BLaER1 (cell line): ENCODE results near the gene STX1B.

Experiments
- H3K27ac ChIP-seq: shearing (Covaris generic); formaldehyde crosslinking; 2 replicates; pipeline ENCODE4 v1.8.1; 2022
- H3K27me3 ChIP-seq: shearing (Covaris generic); formaldehyde crosslinking; 2 replicates; pipeline ENCODE4 v1.8.1; 2022
- H3K36me3 ChIP-seq: shearing (Covaris generic); formaldehyde crosslinking; 2 replicates; pipeline ENCODE4 v1.8.1; 2022
- H3K4me1 ChIP-seq: shearing (Covaris generic); formaldehyde crosslinking; 2 replicates; pipeline ENCODE4 v1.8.1; 2022
- H3K4me2 ChIP-seq: shearing (Covaris generic); formaldehyde crosslinking; 2 replicates; pipeline ENCODE4 v1.8.1; 2022
- H3K4me3 ChIP-seq: shearing (Covaris generic); formaldehyde crosslinking; 2 replicates; pipeline ENCODE4 v1.8.1; 2022
- H3K9ac ChIP-seq: shearing (Covaris generic); formaldehyde crosslinking; 2 replicates; pipeline ENCODE4 v1.8.1; 2022
- H3K9me3 ChIP-seq: shearing (Covaris generic); formaldehyde crosslinking; 2 replicates; pipeline ENCODE4 v1.8.1; 2022
- H4K20me1 ChIP-seq: shearing (Covaris generic); formaldehyde crosslinking; 2 replicates; pipeline ENCODE4 v1.8.1; 2022
- Cebpa-rat ChIP-seq: shearing (Covaris generic); IDR thresholded peaks from 2 replicates; pipeline ENCODE4 v1.8.1; 2022

STX1B gene

DNA sequence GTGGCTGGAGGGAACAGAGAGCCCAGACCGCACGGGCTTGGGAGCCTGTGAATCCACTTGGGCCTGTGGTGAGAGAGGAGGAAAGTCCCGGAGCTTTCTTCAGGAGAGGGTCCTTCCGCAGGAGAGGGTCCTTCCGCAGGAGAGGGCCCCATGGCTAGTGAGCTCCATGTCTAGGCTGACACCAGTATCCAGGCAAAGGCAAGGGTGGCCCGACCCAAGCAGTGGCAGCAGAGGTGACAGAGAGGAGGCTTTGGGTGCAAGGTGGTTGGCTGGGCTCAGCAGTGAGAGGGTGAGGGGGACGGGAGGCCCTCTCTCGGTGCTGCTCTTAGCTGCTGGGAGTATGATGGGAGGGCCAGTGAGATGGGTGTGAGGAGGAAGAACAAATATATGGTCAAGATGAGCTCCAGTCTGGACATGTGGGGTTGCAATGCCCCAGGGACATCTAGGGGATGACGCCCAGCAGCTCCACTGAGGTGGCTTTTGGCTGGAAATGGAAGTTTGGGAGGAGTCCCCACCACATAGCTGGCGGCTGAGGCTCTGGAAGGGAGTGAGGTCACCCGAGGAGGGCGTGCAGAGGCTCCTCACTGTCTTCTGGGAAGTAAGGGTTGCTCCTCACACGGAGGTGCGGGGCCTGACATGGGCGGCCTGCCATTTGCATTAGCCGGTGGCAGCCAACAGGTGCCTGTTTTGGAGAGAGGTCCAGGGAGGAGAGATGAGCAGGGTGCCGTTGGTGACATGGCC, 27.7 kb downstream of the STX1B start:
- Histone ChIP-seq H3K9me3 (no peaks in the 10 kb centered on the region), H3K27me3 (no peaks in the 10 kb centered on the region), H3K4me3 (no peak overlapping the region), H3K4me1 (peaks cover 26% of the 10 kb centered on the region), H3K9ac (no peak overlapping the region), H4K20me1 (peaks cover 36% of the 10 kb centered on the region), H3K27ac (no peak overlapping the region), H3K36me3 (peaks cover 92% of the 10 kb centered on the region), H3K4me2 (no peak overlapping the region)
- TF ChIP-seq Cebpa-rat: no peak

DNA sequence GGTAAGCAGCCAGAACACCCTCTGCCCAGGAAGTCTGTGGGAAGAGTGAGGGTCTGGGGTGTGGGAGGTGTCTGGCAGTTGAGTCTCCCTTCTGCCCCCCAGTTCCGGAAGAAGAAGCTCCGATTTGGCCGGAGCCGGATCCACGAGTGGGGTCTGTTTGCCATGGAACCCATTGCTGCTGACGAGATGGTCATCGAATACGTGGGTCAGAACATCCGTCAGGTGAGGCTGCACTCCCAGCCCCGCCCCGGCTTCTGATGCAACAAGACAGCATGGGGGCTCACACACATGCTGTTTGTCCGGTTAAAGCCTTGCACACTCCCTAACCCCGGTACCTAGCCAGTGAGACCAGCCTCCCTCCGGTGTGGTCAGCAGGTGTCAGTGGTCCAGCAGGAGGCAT, 29.5 kb downstream of the STX1B start:
- no peak overlapping the region for H3K9ac ChIP-seq
- no peak overlapping the region for H3K27ac ChIP-seq
- peaks cover 54% of the 10 kb centered on the region for H4K20me1 ChIP-seq
- H3K27me3 ChIP-seq: no peaks in the 10 kb centered on the region
- H3K4me3 ChIP-seq: no peak overlapping the region
- no peak for TF ChIP-seq Cebpa-rat
- peaks cover 26% of the 10 kb centered on the region for H3K4me1 ChIP-seq
- peaks cover 92% of the 10 kb centered on the region for H3K36me3 ChIP-seq
- no peaks in the 10 kb centered on the region for H3K9me3 ChIP-seq
- no peak overlapping the region for H3K4me2 ChIP-seq

DNA sequence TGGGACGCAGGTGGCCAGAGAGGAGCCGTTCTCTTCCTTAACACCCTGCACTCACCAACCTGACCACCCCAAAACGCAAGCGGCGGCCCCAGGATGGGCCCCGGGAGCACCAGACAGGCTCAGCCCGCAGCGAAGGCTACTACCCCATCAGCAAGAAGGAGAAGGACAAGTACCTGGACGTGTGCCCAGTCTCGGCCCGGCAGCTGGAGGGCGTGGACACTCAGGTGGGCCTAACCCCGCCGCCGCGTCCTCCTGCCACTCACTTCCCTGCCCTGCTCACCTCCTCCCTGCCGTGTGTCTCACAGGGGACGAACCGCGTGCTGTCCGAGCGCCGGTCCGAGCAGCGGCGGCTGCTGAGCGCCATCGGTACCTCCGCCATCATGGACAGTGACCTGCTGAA, 30.0 kb downstream of the STX1B start:
- Histone ChIP-seq H3K9me3 (no peaks in the 10 kb centered on the region), H3K4me2 (no peak overlapping the region), H3K27me3 (no peaks in the 10 kb centered on the region), H3K4me3 (no peak overlapping the region), H3K36me3 (peaks cover 92% of the 10 kb centered on the region), H3K4me1 (peaks cover 22% of the 10 kb centered on the region), H3K9ac (no peak overlapping the region), H4K20me1 (peaks cover 58% of the 10 kb centered on the region), H3K27ac (no peak overlapping the region)
- no peak for TF ChIP-seq Cebpa-rat

DNA sequence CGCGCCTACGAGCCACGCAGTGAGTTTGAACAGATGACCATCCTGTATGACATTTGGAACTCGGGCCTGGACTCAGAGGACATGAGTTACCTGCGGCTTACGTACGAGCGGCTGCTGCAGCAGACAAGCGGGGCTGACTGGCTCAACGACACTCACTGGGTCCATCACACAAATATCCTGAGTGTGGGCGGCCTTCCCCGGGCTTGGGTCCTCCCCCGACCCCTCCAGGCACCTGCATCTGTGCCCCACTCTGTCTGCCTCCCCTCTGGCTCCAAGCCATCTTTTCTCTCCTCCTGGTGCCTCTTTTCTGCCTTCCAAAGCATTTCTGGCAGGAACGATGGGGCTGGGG, 30.4 kb downstream of the STX1B start:
- H3K4me2 ChIP-seq: no peak overlapping the region
- H3K9ac ChIP-seq: no peak overlapping the region
- H3K9me3 ChIP-seq: no peaks in the 10 kb centered on the region
- peaks cover 18% of the 10 kb centered on the region for H3K4me1 ChIP-seq
- TF ChIP-seq Cebpa-rat: no peak
- H4K20me1 ChIP-seq: peaks cover 58% of the 10 kb centered on the region
- peaks cover 96% of the 10 kb centered on the region for H3K36me3 ChIP-seq
- H3K27me3 ChIP-seq: no peaks in the 10 kb centered on the region
- H3K27ac ChIP-seq: no peak overlapping the region
- H3K4me3 ChIP-seq: no peak overlapping the region

DNA sequence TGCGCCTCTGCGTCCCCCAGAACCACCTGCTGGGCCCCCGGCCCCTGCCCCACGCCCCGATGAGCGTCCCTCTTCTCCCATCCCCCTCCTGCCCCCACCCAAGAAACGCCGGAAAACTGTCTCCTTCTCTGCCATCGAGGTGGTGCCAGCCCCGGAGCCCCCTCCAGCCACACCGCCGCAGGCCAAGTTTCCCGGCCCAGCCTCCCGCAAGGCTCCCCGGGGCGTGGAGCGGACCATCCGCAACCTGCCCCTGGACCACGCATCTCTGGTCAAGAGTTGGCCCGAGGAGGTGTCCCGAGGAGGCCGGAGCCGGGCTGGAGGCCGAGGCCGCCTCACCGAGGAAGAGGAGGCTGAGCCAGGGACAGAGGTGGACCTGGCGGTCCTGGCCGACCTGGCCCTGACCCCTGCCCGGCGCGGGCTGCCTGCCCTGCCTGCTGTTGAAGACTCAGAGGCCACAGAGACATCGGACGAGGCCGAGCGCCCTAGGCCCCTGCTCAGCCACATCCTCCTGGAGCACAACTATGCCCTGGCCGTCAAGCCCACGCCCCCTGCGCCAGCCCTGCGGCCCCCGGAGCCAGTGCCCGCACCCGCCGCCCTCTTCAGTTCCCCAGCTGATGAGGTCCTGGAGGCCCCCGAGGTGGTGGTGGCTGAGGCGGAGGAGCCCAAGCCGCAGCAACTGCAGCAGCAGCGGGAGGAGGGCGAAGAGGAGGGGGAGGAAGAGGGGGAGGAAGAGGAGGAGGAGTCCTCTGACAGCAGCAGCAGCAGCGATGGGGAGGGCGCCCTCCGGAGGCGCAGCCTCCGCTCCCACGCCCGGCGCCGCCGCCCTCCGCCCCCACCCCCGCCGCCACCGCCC, 31.0 kb downstream of the STX1B start:
- H3K27ac ChIP-seq: no peak overlapping the region
- no peaks in the 10 kb centered on the region for H3K9me3 ChIP-seq
- H3K4me2 ChIP-seq: no peak overlapping the region
- peaks cover 54% of the 10 kb centered on the region for H4K20me1 ChIP-seq
- peaks cover 12% of the 10 kb centered on the region for H3K4me1 ChIP-seq
- H3K4me3 ChIP-seq: no peak overlapping the region
- no peaks in the 10 kb centered on the region for H3K27me3 ChIP-seq
- no peak overlapping the region for H3K9ac ChIP-seq
- peaks cover 98% of the 10 kb centered on the region for H3K36me3 ChIP-seq
- no peak for TF ChIP-seq Cebpa-rat

DNA sequence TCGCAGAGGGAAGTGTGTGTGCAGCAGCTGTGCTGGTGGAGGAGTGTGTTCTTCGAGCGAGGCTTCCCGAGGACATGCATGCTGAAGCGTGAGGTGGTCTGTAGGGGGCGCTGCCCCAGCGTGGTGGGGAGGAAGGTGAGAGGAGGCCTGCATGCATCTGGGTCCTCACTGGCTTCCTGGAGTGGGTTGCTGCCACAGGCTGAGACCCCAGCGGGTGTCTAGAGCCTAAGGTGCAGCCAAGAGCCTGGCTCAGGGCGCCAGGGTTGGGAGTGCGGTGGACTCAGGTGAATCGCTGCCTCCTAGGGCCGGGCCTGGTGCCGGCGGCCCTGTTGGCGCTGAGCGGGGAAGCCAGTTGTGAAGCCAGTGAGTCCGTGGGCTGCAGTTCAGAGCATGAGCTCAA, 32.9 kb downstream of the STX1B start:
- no peak overlapping the region for H3K27ac ChIP-seq
- H3K4me3 ChIP-seq: no peak overlapping the region
- no peak for TF ChIP-seq Cebpa-rat
- no peaks in the 10 kb centered on the region for H3K9me3 ChIP-seq
- H3K36me3 ChIP-seq: peaks cover 98% of the 10 kb centered on the region
- peaks cover 35% of the 10 kb centered on the region for H4K20me1 ChIP-seq
- H3K9ac ChIP-seq: no peak overlapping the region
- H3K4me2 ChIP-seq: no peak overlapping the region
- H3K27me3 ChIP-seq: no peaks in the 10 kb centered on the region
- no peaks in the 10 kb centered on the region for H3K4me1 ChIP-seq

DNA sequence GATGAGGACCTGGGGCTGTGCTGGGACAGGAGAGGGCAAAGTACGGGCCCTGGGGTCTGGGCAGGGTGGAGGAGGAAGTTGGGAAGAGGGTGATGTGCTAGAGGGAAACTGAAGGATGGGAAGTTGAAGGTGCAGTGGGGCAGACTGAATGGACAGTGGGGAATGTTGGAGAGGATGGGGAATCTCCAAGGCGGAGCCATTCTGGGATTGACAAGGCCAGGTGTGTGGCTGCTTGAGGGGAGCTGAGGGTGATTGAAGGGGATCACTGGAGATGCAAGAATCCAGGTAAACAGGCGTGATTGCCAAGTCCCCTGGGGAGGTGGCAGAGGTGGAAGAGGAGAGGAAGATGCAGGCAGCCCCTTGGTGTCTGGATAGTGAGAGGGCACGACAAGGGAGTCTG, 34.0 kb downstream of the STX1B start:
- Histone ChIP-seq H3K27ac (no peak overlapping the region), H3K4me2 (no peak overlapping the region), H4K20me1 (peaks cover 34% of the 10 kb centered on the region), H3K27me3 (no peaks in the 10 kb centered on the region), H3K4me1 (no peaks in the 10 kb centered on the region), H3K9me3 (no peaks in the 10 kb centered on the region), H3K4me3 (no peak overlapping the region), H3K36me3 (peaks cover 98% of the 10 kb centered on the region), H3K9ac (no peak overlapping the region)
- TF ChIP-seq Cebpa-rat: no peak

DNA sequence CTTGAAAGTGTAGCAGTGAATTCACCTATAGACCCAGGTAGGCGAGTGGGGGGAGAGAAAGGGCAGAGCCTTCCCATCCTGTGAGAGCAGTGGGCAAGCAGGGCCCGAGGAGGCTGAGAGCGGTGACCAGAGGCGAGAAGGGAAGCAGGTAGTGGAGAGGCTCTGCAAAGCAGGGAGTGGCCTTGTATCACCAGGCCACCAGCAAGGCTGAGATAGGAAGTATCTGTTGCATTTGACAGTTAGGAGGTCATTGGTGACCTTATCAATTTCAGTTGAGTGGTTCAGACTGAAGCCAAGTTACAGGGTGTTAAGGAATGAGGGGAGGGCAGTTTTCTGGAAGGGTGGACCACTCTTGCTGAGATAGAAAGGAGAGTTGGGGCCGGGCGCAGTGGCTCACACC, 36.1 kb downstream of the STX1B start:
- Histone ChIP-seq H3K4me2 (no peak overlapping the region), H3K9ac (no peak overlapping the region), H3K36me3 (peaks cover 99% of the 10 kb centered on the region), H4K20me1 (peaks cover 34% of the 10 kb centered on the region), H3K4me3 (no peak overlapping the region), H3K27me3 (no peaks in the 10 kb centered on the region), H3K27ac (no peak overlapping the region), H3K4me1 (no peaks in the 10 kb centered on the region), H3K9me3 (no peaks in the 10 kb centered on the region)
- no peak for TF ChIP-seq Cebpa-rat

DNA sequence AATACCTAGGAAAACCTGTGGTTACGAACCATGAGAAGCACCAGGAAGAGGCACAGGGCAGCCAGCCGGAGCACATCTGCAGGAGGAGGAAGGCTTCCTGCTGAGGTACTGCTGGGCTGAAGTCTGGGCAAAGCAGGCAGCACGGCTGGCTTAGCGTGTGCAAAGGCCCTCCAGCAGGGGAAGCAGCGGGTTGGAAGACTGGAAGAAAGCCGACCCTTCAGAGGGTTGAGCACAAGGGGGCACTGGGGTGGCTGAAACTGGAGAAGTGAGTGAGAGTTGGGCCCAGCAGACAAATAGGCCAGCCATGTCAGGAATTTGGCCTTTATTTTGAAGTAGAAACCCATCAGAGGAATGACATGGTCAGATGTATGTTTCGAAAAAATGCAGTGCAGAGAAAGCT, 37.6 kb downstream of the STX1B start:
- H4K20me1 ChIP-seq: peaks cover 23% of the 10 kb centered on the region
- no peaks in the 10 kb centered on the region for H3K9me3 ChIP-seq
- H3K4me1 ChIP-seq: no peaks in the 10 kb centered on the region
- H3K36me3 ChIP-seq: peaks cover 100% of the 10 kb centered on the region
- no peak overlapping the region for H3K9ac ChIP-seq
- no peak overlapping the region for H3K4me2 ChIP-seq
- no peak overlapping the region for H3K4me3 ChIP-seq
- TF ChIP-seq Cebpa-rat: no peak
- H3K27ac ChIP-seq: no peak overlapping the region
- H3K27me3 ChIP-seq: no peaks in the 10 kb centered on the region

DNA sequence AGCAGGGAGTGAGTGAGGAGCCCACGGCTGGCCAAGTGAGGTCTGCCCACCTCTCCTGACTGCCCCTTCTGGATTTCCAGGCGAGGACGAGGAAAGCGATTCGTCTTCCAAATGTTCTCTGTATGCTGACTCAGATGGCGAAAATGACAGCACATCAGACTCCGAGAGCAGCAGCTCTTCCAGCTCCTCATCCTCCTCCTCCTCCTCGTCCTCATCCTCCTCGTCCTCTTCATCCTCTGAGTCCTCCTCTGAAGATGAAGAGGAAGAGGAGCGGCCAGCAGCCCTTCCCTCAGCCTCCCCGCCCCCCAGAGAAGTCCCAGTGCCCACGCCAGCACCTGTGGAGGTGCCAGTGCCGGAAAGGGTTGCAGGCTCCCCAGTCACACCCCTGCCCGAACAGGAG, 39.1 kb downstream of the STX1B start:
- Histone ChIP-seq H3K27ac (no peak overlapping the region), H3K4me1 (no peaks in the 10 kb centered on the region), H3K9me3 (no peaks in the 10 kb centered on the region), H3K4me2 (no peak overlapping the region), H3K9ac (no peak overlapping the region), H3K4me3 (no peak overlapping the region), H3K27me3 (no peaks in the 10 kb centered on the region), H4K20me1 (peaks cover 13% of the 10 kb centered on the region), H3K36me3 (peaks cover 100% of the 10 kb centered on the region)
- no peak for TF ChIP-seq Cebpa-rat
